Skeletal muscle cell (primary cell): ENCODE data around the gene IGSF9B.

ENCODE experiments used
- DNase-seq: peaks from one replicate; pipeline ENCODE4 v3.0.0-alpha.2; 2010; ENCODE audit warnings: low read depth
- H3K4me3 ChIP-seq: 2 replicates; pipeline ENCODE4 v1.5.1; 2011; ENCODE audit warnings: low read depth, mild to moderate bottlenecking, control low read depth, low read length, moderate library complexity

The IGSF9B gene

GRCh38 chr11:133927690-133928627 is 28.8 kb downstream of the IGSF9B start:
- H3K4me3 ChIP-seq: no peak overlapping the region
- no peak for DNase-seq

GRCh38 chr11:133926466-133927246 is 30.1 kb downstream of the IGSF9B start:
- H3K4me3 ChIP-seq: no peak overlapping the region

GRCh38 chr11:133925756-133926155 is 31.0 kb downstream of the IGSF9B start:
- no peak overlapping the region for H3K4me3 ChIP-seq
- no peak for DNase-seq

More at GRCh38 chr11:133926466-133927246, 30.1 kb downstream of the IGSF9B start:
- no peak for DNase-seq

- DNase-seq: no peak
- H3K4me3 ChIP-seq: no peak overlapping the region
Measured at GRCh38 chr11:133924661-133925060, 32.1 kb downstream of the IGSF9B start.

- no peak for DNase-seq
- no peak overlapping the region for H3K4me3 ChIP-seq
Measured at GRCh38 chr11:133922078-133922870, 34.5 kb downstream of the IGSF9B start.

- no peak overlapping the region for H3K4me3 ChIP-seq
- DNase-seq: no peak
Measured at GRCh38 chr11:133921513-133921912, 35.3 kb downstream of the IGSF9B start.

- DNase-seq: no peak
- H3K4me3 ChIP-seq: no peak overlapping the region
Measured at GRCh38 chr11:133921026-133921425, 35.7 kb downstream of the IGSF9B start.

- no peak overlapping the region for H3K4me3 ChIP-seq
- no peak for DNase-seq
Measured at GRCh38 chr11:133920109-133920990, 36.4 kb downstream of the IGSF9B start.

GRCh38 chr11:133919330-133920108 is 37.2 kb downstream of the IGSF9B start:
- no peak for DNase-seq
- no peak overlapping the region for H3K4me3 ChIP-seq

- no peak overlapping the region for H3K4me3 ChIP-seq
- DNase-seq: no peak
Measured at GRCh38 chr11:133918608-133919260, 38.0 kb downstream of the IGSF9B start.

- no peak overlapping the region for H3K4me3 ChIP-seq
- DNase-seq: no peak
Measured at GRCh38 chr11:133917921-133918607, 38.7 kb downstream of the IGSF9B start.

- DNase-seq: no peak
- no peak overlapping the region for H3K4me3 ChIP-seq
Measured at GRCh38 chr11:133916784-133917440, 39.9 kb downstream of the IGSF9B start.

GRCh38 chr11:133913761-133914160 is 43.0 kb downstream of the IGSF9B start:
- no peak overlapping the region for H3K4me3 ChIP-seq
- DNase-seq: no peak

- no peak for DNase-seq
- no peak overlapping the region for H3K4me3 ChIP-seq
Measured at GRCh38 chr11:133911171-133911570, 45.6 kb downstream of the IGSF9B start.

- no peak overlapping the region for H3K4me3 ChIP-seq
- no peak for DNase-seq
Measured at GRCh38 chr11:133910101-133910500, 46.7 kb downstream of the IGSF9B start.

GRCh38 chr11:133908827-133909226 is 47.9 kb downstream of the IGSF9B start:
- H3K4me3 ChIP-seq: no peak overlapping the region
- DNase-seq: no peak
